Kidney (tissue), 14 donors: Measurements from ENCODE around the gene SLC2A8. TPM values are rescaled to one million over a fixed set of nuclear protein-coding genes. Genes with fewer than 3 reads are reported as not detected.

ENCODE experiments used
- DNase-seq, 5 donors: peaks; one replicate each; pipeline ENCODE4 v3.0.0-alpha.2; 2013 to 2020
- FAIRE-seq: peaks from 2 replicates; lab custom pipeline; 2012; peaks lifted over from hg19 to GRCh38; lab: Jason Lieb, UNC
- H3K27ac ChIP-seq, 2 donors: one replicate each; pipeline ENCODE4 v1.7.0; 2013; ENCODE audit warnings: low read depth in 2 of 2, low read length in 2 of 2, inconsistent platforms in 1 of 2
- H3K27me3 ChIP-seq: one replicate; pipeline ENCODE4 v1.7.1; 2013; ENCODE audit warnings: low read length, inconsistent platforms; ENCODE audit not compliant: control insufficient read depth, insufficient read depth
- H3K36me3 ChIP-seq, 3 donors: one replicate each; pipeline versions ENCODE4 v1.7.0 to v1.7.1; 2013; ENCODE audit warnings: low read length in 3 of 3, control low read depth in 1 of 3, inconsistent platforms in 1 of 3; ENCODE audit not compliant: insufficient read depth in 3 of 3, control insufficient read depth in 2 of 3
- H3K4me1 ChIP-seq, 3 donors: one replicate each; pipeline versions ENCODE4 v1.7.0 to v1.7.1; 2013; ENCODE audit warnings: low read length in 3 of 3, inconsistent platforms in 1 of 3, low read depth in 1 of 3; ENCODE audit not compliant: control insufficient read depth in 2 of 3, insufficient read depth in 2 of 3
- H3K4me3 ChIP-seq, 3 donors: one replicate each; pipeline versions ENCODE4 v1.7.0 to v1.8.1; 2013; ENCODE audit warnings: low read length in 3 of 3, control low read depth in 1 of 3, inconsistent platforms in 1 of 3
- H3K9ac ChIP-seq, 3 donors: one replicate each; pipeline versions ENCODE4 v1.7.0 to v1.7.1; 2013; ENCODE audit warnings: low read length in 3 of 3, control low read depth in 1 of 3, inconsistent platforms in 1 of 3
- H3K9me3 ChIP-seq, 3 donors: one replicate each; pipeline versions ENCODE4 v1.7.0 to v1.7.1; 2013; ENCODE audit warnings: low read length in 3 of 3, control low read depth in 1 of 3, inconsistent platforms in 1 of 3; ENCODE audit not compliant: control insufficient read depth in 2 of 3, insufficient read depth in 1 of 3
- CTCF ChIP-seq: IDR thresholded peaks from 3 replicates; pipeline ENCODE4 v1.5.1; 2012; ENCODE audit warnings: mild to moderate bottlenecking, moderate library complexity, borderline replicate concordance; ENCODE audit not compliant: insufficient read depth; ENCODE audit errors: extremely low read depth
- intact Hi-C: fragments of 100-400 bp; cut with DNase I; formaldehyde crosslinking; loops from one replicate; pipeline ENCODE4 v1.11.1; 2022
- polyA plus RNA-seq: library from polyadenylated mRNA; stranded (reverse); fragments of 350-450 nt; fragmentation: Illumina TruSeq; extraction: RNeasy Lipid Tissue Mini Kit (QIAGEN cat#74804); gene quantifications from one replicate; pipeline ENCODE4 v1.2.3, GENCODE V29; 2014; ENCODE audit warnings: low read depth, low replicate concordance; ENCODE audit not compliant: insufficient read depth
- total RNA-seq: library from RNA; stranded (reverse); fragmentation: NEBNext Ultra II Directional; extraction: Animal tissue kit (Norgen Biotek cat#: 25700); gene quantifications from one replicate; pipeline ENCODE4 v1.2.1, GENCODE V29; 2021
- donor health status: control.
- donor health status: control.
- donor health status: control.
- donor health status: control.
- donor health status: control.
- donor health status: DM: yes; HTN: yes; CAD: no.
- donor health status: Normal renal cell carcinoma (clear cell type).

Gene SLC2A8
- total and polyA plus RNA-seq, 2 donors from 2014 or later = 15.3 to 22.0 TPM

- peaks cover 0 to 8% (median 3%) of the 10 kb centered on the region in 3 donors for H3K4me1 ChIP-seq
- H3K27me3 ChIP-seq = no peaks in the 10 kb centered on the region
- no peak overlapping the region for H3K4me3 ChIP-seq
- H3K36me3 ChIP-seq = peaks cover 0 to 3% (median 2%) of the 10 kb centered on the region in 3 donors
- DNase-seq = no peak
- intact Hi-C loops = no loop called here
- no peaks in the 10 kb centered on the region for H3K9me3 ChIP-seq
- FAIRE-seq = no peak
- no peak for TF ChIP-seq CTCF
- H3K27ac ChIP-seq = no peak overlapping the region
- no peak overlapping the region for H3K9ac ChIP-seq
Measured at GRCh38 chr9:127392976-127393375, 4.0 kb upstream of the SLC2A8 start.

- no peak for FAIRE-seq
- peaks cover 0 to 15% (median 9%) of the 10 kb centered on the region in 3 donors for H3K4me1 ChIP-seq
- peak in 2 of 5 donors; percentile 52 to 76 for DNase-seq
- intact Hi-C loops = no loop called here
- peaks cover 0 to 3% (median 2%) of the 10 kb centered on the region in 3 donors for H3K36me3 ChIP-seq
- no peaks in the 10 kb centered on the region for H3K9me3 ChIP-seq
- H3K4me3 ChIP-seq = no peak overlapping the region
- H3K9ac ChIP-seq = no peak overlapping the region
- no peak for TF ChIP-seq CTCF
- H3K27ac ChIP-seq = no peak overlapping the region
- H3K27me3 ChIP-seq = no peaks in the 10 kb centered on the region
Measured at GRCh38 chr9:127393645-127394044, 3.3 kb upstream of the SLC2A8 start.

- H3K9ac ChIP-seq = peak overlapping the region in 2 of 3 donors; percentile 59 to 73
- intact Hi-C loops = no loop called here
- no peak for FAIRE-seq
Measured at GRCh38 chr9:127395497-127396252, 1.3 kb upstream of the SLC2A8 start.

More at GRCh38 chr9:127395497-127396252, 1.3 kb upstream of the SLC2A8 start:
- H3K4me3 ChIP-seq = peak overlapping the region; percentile 58 to 76 (median 74)
- H3K36me3 ChIP-seq = peaks cover 2 to 3% (median 2%) of the 10 kb centered on the region in 3 donors
- no peak for DNase-seq
- no peak for TF ChIP-seq CTCF
- H3K27ac ChIP-seq = no peak overlapping the region
- no peaks in the 10 kb centered on the region for H3K27me3 ChIP-seq
- H3K4me1 ChIP-seq = peaks cover 0 to 17% (median 9%) of the 10 kb centered on the region in 3 donors
- no peaks in the 10 kb centered on the region for H3K9me3 ChIP-seq
